CD14-positive monocyte (primary cell): ENCODE results near the gene OR9Q1. TPM values are rescaled to one million over a fixed set of nuclear protein-coding genes. Genes with fewer than 3 reads are reported as not detected.
A peak's percentile ranks its signal among the peaks of the same experiment; 100 is the strongest.

Experiments
- DNase-seq, 3 donors: peaks; one replicate each; pipeline ENCODE4 v3.0.0-alpha.2; 2011 to 2022
- H2AFZ ChIP-seq: 2 replicates; pipeline ENCODE4 v1.6.0; 2012; ENCODE audit warnings: mild to moderate bottlenecking, low read depth, low read length, inconsistent platforms; ENCODE audit not compliant: insufficient read depth, poor library complexity, severe bottlenecking
- H3K27ac ChIP-seq, 2 donors: 1 replicate in 1 of 2; 2 replicates in 1 of 2; pipeline ENCODE4 v1.5.1; 2012 to 2013; ENCODE audit warnings: low read length in 2 of 2, control low read depth in 1 of 2, inconsistent platforms in 1 of 2, low read depth in 1 of 2, mild to moderate bottlenecking in 1 of 2
- H3K27me3 ChIP-seq, 2 donors: one replicate each; pipeline versions ENCODE4 v1.6.0 to v1.6.1; 2011 to 2013; ENCODE audit warnings: low read length in 2 of 2; ENCODE audit not compliant: control insufficient read depth in 2 of 2, insufficient read depth in 2 of 2
- H3K36me3 ChIP-seq, 2 donors: replicated peaks in 1 of 2; 1 replicate in 1 of 2; 2 replicates in 1 of 2; pipeline versions ENCODE4 v1.5.1 to v1.6.1; 2012 to 2013; ENCODE audit warnings: low read length in 2 of 2, control low read depth in 1 of 2, inconsistent platforms in 1 of 2, mild to moderate bottlenecking in 1 of 2; ENCODE audit not compliant: insufficient read depth in 2 of 2, control insufficient read depth in 1 of 2
- H3K4me1 ChIP-seq, 2 donors: 1 replicate in 1 of 2; 2 replicates in 1 of 2; pipeline versions ENCODE4 v1.5.1 to v1.6.1; 2012 to 2013; ENCODE audit warnings: low read length in 2 of 2, control low read depth in 1 of 2, inconsistent platforms in 1 of 2, mild to moderate bottlenecking in 1 of 2, moderate library complexity in 1 of 2; ENCODE audit not compliant: insufficient read depth in 2 of 2, control insufficient read depth in 1 of 2
- H3K4me2 ChIP-seq: replicated peaks from 2 replicates; pipeline ENCODE3; 2012; ENCODE audit warnings: low read length, moderate library complexity, mild to moderate bottlenecking; ENCODE audit not compliant: poor library complexity, severe bottlenecking; ENCODE audit errors: extremely low read depth
- H3K4me3 ChIP-seq, 3 experiments: fragments of 200-600 bp in 1 of 3; sonication (generic) in 1 of 3; replicated peaks in 1 of 3; 1 replicate in 2 of 3; 2 replicates in 1 of 3; pipeline ENCODE4 v1.5.1; 2011 to 2013; ENCODE audit warnings: low read length in 3 of 3, mild to moderate bottlenecking in 3 of 3, control low read depth in 2 of 3, low read depth in 2 of 3, inconsistent platforms in 1 of 3, moderate library complexity in 1 of 3
- H3K79me2 ChIP-seq: 2 replicates; pipeline ENCODE4 v1.6.0; 2012; ENCODE audit warnings: mild to moderate bottlenecking, control low read depth, inconsistent platforms, low read length, moderate library complexity; ENCODE audit not compliant: insufficient read depth
- H3K9ac ChIP-seq: 2 replicates; pipeline ENCODE4 v1.6.0; 2017; ENCODE audit warnings: low read length, mild to moderate bottlenecking; ENCODE audit not compliant: insufficient read depth, poor library complexity, severe bottlenecking
- H3K9me3 ChIP-seq, 2 donors: replicated peaks in 1 of 2; 1 replicate in 1 of 2; 2 replicates in 1 of 2; pipeline versions ENCODE4 v1.5.1 to v1.6.1; 2012 to 2013; ENCODE audit warnings: low read length in 2 of 2, control low read depth in 1 of 2; ENCODE audit not compliant: control insufficient read depth in 1 of 2, insufficient read depth in 1 of 2
- H4K20me1 ChIP-seq: 2 replicates; pipeline ENCODE4 v1.6.0; 2012; ENCODE audit warnings: mild to moderate bottlenecking, low read length, control low read depth, moderate library complexity; ENCODE audit not compliant: insufficient read depth
- H3K27ac Mint-ChIP-seq, 7 donors: one replicate each; pipeline ENCODE4 v1.8.0; 2020; ENCODE audit warnings: mild to moderate bottlenecking in 7 of 7, mixed read lengths in 7 of 7, moderate library complexity in 6 of 7, inconsistent platforms in 2 of 7
- H3K27me3 Mint-ChIP-seq, 3 donors: one replicate each; pipeline ENCODE4 v1.8.0; 2021 to 2022; ENCODE audit warnings: low read depth in 3 of 3, mild to moderate bottlenecking in 3 of 3, mixed read lengths in 3 of 3, moderate library complexity in 3 of 3, inconsistent platforms in 1 of 3
- H3K36me3 Mint-ChIP-seq, 2 donors: one replicate each; pipeline ENCODE4 v1.8.0; 2020; ENCODE audit warnings: mixed read lengths in 2 of 2, inconsistent platforms in 1 of 2, mild to moderate bottlenecking in 1 of 2
- H3K4me1 Mint-ChIP-seq: one replicate; pipeline ENCODE4 v1.8.0; 2020; ENCODE audit warnings: mild to moderate bottlenecking, mixed read lengths
- H3K4me3 Mint-ChIP-seq, 2 donors: one replicate each; pipeline ENCODE4 v1.8.0; 2020; ENCODE audit warnings: mild to moderate bottlenecking in 2 of 2, mixed read lengths in 2 of 2, moderate library complexity in 1 of 2
- H3K9me3 Mint-ChIP-seq, 7 donors: one replicate each; pipeline ENCODE4 v1.8.0; 2020 to 2022; ENCODE audit warnings: mixed read lengths in 7 of 7, mild to moderate bottlenecking in 6 of 7, moderate library complexity in 6 of 7, inconsistent platforms in 2 of 7
- WGBS: methylation state at CpG from one replicate; pipeline ENCODE4 v1.1.5; 2013; ENCODE audit warnings: missing lambda C conversion rate; ENCODE audit not compliant: insufficient coverage; 5-methylcytosine and 5-hydroxymethylcytosine counted together
- intact Hi-C, 2 donors: fragments of 100-400 bp; cut with micrococcal nuclease; formaldehyde crosslinking; loops; one replicate each; pipeline versions ENCODE4 v1.15.0 to v1.15.1; 2023
- polyA plus RNA-seq, 3 donors: library from polyadenylated mRNA; depleted of rRNA in 1 of 3; unstranded in 2 of 3; stranded (reverse) in 1 of 3; fragments of 300-500 nt in 2 of 3; fragments of >200 nt in 1 of 3; fragmentation: Illumina TruSeq in 2 of 3; gene quantifications; 1 replicate in 2 of 3; 2 replicates in 1 of 3; pipeline ENCODE4 v1.2.3, GENCODE V29; 2012 to 2021
- TF ChIP-seq, protein P1 (sequence below): fragments of 200-600 bp; IDR thresholded peaks from one replicate; pipeline ENCODE4 v1.8.0; 2022; ENCODE audit warnings: antibody characterized with exemption, mild to moderate bottlenecking

Gene OR9Q1
- polyA plus RNA-seq, 3 donors, result not detected

GRCh38 chr11:57974848-57975601, 48.7 kb upstream of the OR9Q1 start:
- Mint-ChIP-seq H3K36me3 (no peaks in the 10 kb centered on the region), H3K27me3 (peaks cover 0 to 2% (median 1%) of the 10 kb centered on the region in 3 donors), H3K27ac (peak overlapping the region in 1 of 7 donors; percentile 24), H3K4me3 (no peak overlapping the region), H3K9me3 (peaks cover 0 to 4% (median 3%) of the 10 kb centered on the region in 7 donors), H3K4me1 (peaks cover 9% of the 10 kb centered on the region)
- peak in 1 of 3 donors; percentile 9 for DNase-seq
- Histone ChIP-seq H3K4me1 (peaks cover 6% of the 10 kb centered on the region in 2 donors), H3K4me3 (no peak overlapping the region), H2AFZ (no peak overlapping the region), H3K9me3 (no peaks in the 10 kb centered on the region), H3K27me3 (no peaks in the 10 kb centered on the region), H3K27ac (peak overlapping the region in 1 of 2 donors; percentile 42), H3K79me2 (no peaks in the 10 kb centered on the region), H3K9ac (no peak overlapping the region), H4K20me1 (no peaks in the 10 kb centered on the region), H3K4me2 (no peak overlapping the region), H3K36me3 (no peaks in the 10 kb centered on the region)
- intact Hi-C loops, result no loop called here
- TF ChIP-seq, protein P1, sequence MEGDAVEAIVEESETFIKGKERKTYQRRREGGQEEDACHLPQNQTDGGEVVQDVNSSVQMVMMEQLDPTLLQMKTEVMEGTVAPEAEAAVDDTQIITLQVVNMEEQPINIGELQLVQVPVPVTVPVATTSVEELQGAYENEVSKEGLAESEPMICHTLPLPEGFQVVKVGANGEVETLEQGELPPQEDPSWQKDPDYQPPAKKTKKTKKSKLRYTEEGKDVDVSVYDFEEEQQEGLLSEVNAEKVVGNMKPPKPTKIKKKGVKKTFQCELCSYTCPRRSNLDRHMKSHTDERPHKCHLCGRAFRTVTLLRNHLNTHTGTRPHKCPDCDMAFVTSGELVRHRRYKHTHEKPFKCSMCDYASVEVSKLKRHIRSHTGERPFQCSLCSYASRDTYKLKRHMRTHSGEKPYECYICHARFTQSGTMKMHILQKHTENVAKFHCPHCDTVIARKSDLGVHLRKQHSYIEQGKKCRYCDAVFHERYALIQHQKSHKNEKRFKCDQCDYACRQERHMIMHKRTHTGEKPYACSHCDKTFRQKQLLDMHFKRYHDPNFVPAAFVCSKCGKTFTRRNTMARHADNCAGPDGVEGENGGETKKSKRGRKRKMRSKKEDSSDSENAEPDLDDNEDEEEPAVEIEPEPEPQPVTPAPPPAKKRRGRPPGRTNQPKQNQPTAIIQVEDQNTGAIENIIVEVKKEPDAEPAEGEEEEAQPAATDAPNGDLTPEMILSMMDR, result no peak
- WGBS, result 100% methylated on average over 4 of the region's 15 CpGs

- intact Hi-C loops, result no loop called here
- WGBS, result no CpG with 5 or more reads among the region's 2 CpGs
- TF ChIP-seq, protein P1, result no peak
- no peaks in the 10 kb centered on the region for H3K9me3 ChIP-seq
- Mint-ChIP-seq H3K9me3 (peaks cover 0 to 4% (median 2%) of the 10 kb centered on the region in 7 donors), H3K4me3 (no peak overlapping the region), H3K4me1 (peaks cover 9% of the 10 kb centered on the region), H3K27me3 (peaks cover 1 to 3% (median 2%) of the 10 kb centered on the region in 3 donors), H3K36me3 (no peaks in the 10 kb centered on the region), H3K27ac (no peak overlapping the region)
- no peaks in the 10 kb centered on the region for H3K36me3 ChIP-seq
- DNase-seq, result no peak
- H3K27ac ChIP-seq, result no peak overlapping the region
- H4K20me1 ChIP-seq, result no peaks in the 10 kb centered on the region
- H3K4me3 ChIP-seq, result no peak overlapping the region
- H3K79me2 ChIP-seq, result no peaks in the 10 kb centered on the region
- H3K9ac ChIP-seq, result no peak overlapping the region
- peaks cover 6% of the 10 kb centered on the region in 2 donors for H3K4me1 ChIP-seq
- no peak overlapping the region for H3K4me2 ChIP-seq
- H2AFZ ChIP-seq, result no peak overlapping the region
- peaks cover 0 to 2% of the 10 kb centered on the region in 2 donors for H3K27me3 ChIP-seq
Measured at GRCh38 chr11:57977709-57978108, 46.0 kb upstream of the OR9Q1 start.
